ENCODE measurements around the gene RAPGEF4.
A peak's percentile ranks its signal among the peaks of the same experiment; 100 is the strongest.

Gene RAPGEF4

DNA sequence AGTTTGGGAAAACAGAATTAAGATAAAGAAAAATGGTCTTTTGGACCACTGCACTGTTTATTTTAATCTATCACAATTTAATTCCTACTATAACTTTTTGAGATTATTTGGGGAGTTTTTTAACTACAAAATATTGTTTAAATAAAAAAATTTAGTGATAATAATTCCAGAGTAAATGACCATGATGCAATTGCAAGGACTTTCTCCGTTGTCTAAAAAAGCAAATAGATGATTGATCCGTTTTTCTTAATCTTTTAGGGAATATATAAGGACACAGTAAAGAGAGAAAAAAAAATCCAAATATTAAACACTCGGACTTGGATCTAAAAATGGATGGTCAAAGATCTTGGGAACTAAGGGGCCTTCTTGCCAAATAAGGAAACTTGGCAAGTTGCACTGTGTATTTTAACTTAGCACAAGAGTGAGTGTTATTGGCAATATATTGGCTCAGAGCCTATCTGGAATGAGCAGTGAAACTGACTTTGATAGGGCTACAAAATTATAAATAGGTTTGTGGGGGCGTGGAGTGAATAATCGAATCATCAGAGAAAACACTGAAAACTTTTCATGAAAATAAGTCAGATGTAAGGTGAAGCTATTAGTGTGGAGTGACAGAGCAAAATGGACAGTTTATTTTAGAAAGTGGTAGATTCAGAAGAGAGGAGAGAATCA lies 342.0 kb downstream of the RAPGEF4 start:
- TF ChIP-seq, protein P1, sequence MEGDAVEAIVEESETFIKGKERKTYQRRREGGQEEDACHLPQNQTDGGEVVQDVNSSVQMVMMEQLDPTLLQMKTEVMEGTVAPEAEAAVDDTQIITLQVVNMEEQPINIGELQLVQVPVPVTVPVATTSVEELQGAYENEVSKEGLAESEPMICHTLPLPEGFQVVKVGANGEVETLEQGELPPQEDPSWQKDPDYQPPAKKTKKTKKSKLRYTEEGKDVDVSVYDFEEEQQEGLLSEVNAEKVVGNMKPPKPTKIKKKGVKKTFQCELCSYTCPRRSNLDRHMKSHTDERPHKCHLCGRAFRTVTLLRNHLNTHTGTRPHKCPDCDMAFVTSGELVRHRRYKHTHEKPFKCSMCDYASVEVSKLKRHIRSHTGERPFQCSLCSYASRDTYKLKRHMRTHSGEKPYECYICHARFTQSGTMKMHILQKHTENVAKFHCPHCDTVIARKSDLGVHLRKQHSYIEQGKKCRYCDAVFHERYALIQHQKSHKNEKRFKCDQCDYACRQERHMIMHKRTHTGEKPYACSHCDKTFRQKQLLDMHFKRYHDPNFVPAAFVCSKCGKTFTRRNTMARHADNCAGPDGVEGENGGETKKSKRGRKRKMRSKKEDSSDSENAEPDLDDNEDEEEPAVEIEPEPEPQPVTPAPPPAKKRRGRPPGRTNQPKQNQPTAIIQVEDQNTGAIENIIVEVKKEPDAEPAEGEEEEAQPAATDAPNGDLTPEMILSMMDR (IDR thresholded peaks at IDR 0.05; ENCODE audit: low read length, missing control alignments) = no peak
- peak overlapping the region; percentile 71 for H3K4me3 ChIP-seq (replicated peaks; ENCODE audit: low read depth, low read length)
- DNase-seq (ENCODE audit: low read depth) = peak; percentile 63

DNA sequence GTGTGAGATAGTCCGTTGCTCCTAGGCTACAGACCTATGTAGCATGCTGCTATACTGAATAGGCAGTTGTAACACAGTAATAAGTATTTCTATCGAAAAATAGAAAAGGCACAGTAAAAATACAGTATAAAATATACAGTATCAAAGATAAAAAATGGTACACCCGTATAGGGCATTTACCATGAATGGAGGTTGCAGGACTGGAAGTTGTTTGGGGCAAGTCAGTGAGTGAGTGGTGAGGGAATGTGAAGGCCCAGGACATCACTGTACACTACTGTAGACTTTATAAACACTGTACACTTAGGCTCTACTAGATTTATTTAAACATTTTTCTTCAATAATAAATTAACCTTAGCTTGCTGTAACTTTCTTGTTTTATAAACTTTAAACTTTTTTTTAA lies 343.5 kb downstream of the RAPGEF4 start:
- H3K4me3 ChIP-seq (replicated peaks; ENCODE audit: low read depth, low read length) = no peak overlapping the region
- no peak for DNase-seq (ENCODE audit: low read depth)

DNA sequence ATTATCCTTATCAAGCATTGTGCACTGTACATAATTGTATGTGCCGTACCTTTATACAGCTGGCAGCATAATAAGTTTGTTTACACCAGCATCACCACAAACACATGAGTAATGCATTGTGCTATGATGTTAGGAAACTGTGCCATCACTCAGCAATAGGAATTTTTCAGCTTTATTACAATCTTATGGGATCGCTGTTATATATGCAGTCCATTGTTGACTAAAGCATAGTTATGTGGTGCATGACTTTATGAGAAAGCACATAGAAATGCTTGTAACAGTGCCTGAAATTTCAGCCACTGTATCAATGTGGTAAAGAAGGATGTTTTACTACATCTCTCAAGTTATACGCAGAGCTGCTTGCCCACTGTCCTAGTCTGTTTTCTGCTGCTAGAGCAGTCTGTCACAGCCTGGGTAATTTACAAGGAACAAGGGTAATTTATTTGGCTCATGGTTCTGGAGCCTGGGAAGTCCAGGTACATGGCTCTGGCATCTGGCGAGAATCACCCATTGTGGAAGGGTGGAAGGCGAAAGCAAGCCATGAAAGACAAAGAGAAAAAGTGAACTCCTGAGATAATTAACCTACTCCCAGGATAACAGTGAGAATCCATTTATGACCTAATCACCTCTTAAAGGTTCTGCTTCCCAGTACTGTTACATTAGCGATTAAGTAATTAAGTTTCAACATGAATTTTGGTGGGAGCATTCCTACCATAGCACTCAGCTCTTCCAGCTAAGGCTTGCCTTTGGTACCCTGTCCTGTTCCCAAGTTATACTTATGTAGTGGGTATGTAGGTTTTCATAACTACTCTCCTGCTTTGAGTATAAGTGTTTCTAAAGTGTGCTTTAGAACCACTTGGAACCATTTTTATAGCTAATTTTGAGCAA lies 344.6 kb downstream of the RAPGEF4 start:
- DNase-seq (ENCODE audit: low read depth) = peak; percentile 83
- no peak overlapping the region for H3K4me3 ChIP-seq (replicated peaks; ENCODE audit: low read depth, low read length)
- TF ChIP-seq, protein P1 (IDR thresholded peaks at IDR 0.05; ENCODE audit: low read length, missing control alignments) = no peak

More for the DNA sequence above, 343.5 kb downstream of the RAPGEF4 start:
- TF ChIP-seq, protein P1 (IDR thresholded peaks at IDR 0.05; ENCODE audit: low read length, missing control alignments) = no peak

DNA sequence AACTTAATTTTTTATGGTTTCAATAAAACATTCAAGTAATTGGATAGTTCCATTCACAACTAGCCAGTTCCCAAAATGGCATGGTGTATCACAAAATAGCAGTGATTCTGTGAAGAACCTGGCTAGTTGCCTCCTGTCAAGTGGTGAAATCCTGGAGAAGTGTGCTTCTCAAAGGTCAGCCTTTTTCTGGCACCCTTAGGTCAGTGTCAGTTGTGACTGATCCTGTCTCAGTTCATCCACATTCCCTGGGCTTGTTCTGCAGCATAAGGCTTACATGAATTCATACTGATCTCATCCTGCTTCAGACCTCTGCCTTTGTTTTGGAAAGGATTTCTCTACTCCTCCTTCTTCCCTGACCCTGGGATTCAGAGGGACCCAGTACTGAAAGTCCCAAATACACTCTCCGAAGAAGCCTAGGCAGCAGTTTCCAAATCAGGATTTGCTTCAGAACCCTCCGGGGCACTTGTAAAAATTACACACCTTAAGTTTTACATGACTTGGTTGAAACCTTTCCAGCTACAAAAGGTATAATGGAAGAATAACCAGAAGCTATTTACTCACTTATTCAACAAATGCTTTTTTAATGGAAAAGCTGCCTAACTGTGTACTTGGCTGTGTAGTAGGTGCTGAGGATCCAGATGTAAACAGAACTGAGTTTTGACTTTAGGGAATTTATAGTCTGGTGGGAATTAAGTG lies 351.0 kb downstream of the RAPGEF4 start:
- DNase-seq (ENCODE audit: low read depth) = no peak
- TF ChIP-seq, protein P1 (IDR thresholded peaks at IDR 0.05; ENCODE audit: low read length, missing control alignments) = no peak
- H3K4me3 ChIP-seq (replicated peaks; ENCODE audit: low read depth, low read length) = no peak overlapping the region

DNA sequence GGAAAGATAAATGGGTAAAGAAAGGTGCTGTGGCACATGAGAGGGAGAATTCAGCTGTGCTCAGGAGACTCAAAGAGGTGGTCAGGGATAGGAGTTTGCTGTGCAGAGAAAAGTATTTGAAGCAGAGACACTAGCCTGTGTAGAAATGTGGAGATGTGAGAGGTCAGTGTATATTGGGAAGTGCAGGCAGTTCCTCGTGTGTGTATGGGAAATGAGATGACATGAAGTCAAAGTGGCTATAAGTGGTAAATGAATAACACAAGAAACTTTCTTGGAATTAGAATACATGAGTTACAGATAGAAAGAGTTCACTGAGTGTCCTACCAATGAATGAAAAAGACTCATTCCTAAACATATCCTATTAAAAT lies 351.6 kb downstream of the RAPGEF4 start:
- TF ChIP-seq, protein P1 (IDR thresholded peaks at IDR 0.05; ENCODE audit: low read length, missing control alignments) = no peak
- no peak for DNase-seq (ENCODE audit: low read depth)
- H3K4me3 ChIP-seq (replicated peaks; ENCODE audit: low read depth, low read length) = no peak overlapping the region

DNA sequence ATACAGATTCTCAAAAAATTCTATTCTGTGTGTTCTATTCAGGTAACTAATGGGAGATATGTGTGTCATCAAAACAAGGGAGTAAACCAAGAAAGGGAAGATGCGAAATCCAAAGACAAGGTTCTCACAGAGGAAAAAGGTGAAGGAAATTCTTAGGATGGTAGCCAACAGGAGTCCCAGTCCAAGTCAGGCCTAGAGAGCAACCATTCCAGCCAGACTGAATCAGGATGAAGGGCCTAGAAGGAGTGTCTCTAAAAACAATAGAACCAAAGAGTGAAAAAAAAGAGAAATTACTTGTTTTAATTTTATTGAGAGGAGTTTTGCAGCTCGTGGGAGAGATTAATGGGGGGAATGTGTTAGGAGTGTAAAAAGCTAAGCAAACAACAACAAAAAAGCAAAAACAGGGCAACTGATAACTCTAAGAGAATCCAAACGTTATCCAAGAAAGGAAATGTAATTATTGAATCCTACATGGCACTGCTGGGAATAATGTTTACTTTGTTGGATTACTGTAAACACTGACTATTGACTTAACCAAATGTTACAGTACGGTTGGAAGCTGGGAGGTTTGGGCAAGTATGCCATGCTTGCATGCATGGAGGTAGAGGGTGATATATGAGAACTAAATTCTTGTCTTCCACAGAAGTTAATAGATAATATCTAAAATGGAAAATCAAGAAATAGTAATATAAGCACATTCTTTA lies 352.3 kb downstream of the RAPGEF4 start:
- no peak for DNase-seq (ENCODE audit: low read depth)
- no peak overlapping the region for H3K4me3 ChIP-seq (replicated peaks; ENCODE audit: low read depth, low read length)
- TF ChIP-seq, protein P1 (IDR thresholded peaks at IDR 0.05; ENCODE audit: low read length, missing control alignments) = no peak
